NB4 (cell line): ENCODE data around the gene CADM1.

Experiments used
- DNase-seq: peaks from one replicate; pipeline ENCODE4 v3.0.0; 2010; ENCODE audit warnings: low read depth
- H3K4me3 ChIP-seq: one replicate; pipeline ENCODE4 v1.5.1; 2011; ENCODE audit warnings: mild to moderate bottlenecking, low read depth, low read length, moderate library complexity
- CTCF ChIP-seq: IDR thresholded peaks from one replicate; pipeline ENCODE4 v1.5.1; 2012; ENCODE audit warnings: low read depth, low read length
- MYC ChIP-seq: IDR thresholded peaks from 2 replicates; pipeline ENCODE4 v1.6.1; 2011; ENCODE audit warnings: low read depth, low read length
- POLR2A ChIP-seq: IDR thresholded peaks from 2 replicates; pipeline ENCODE4 v1.6.1; 2011; ENCODE audit warnings: mild to moderate bottlenecking; ENCODE audit not compliant: insufficient read length; ENCODE audit errors: extremely low read depth
- TF ChIP-seq, protein P1 (sequence below): IDR thresholded peaks from 2 replicates; pipeline ENCODE4 v1.6.1; 2011; ENCODE audit warnings: low read depth, low read length

Gene CADM1

DNA sequence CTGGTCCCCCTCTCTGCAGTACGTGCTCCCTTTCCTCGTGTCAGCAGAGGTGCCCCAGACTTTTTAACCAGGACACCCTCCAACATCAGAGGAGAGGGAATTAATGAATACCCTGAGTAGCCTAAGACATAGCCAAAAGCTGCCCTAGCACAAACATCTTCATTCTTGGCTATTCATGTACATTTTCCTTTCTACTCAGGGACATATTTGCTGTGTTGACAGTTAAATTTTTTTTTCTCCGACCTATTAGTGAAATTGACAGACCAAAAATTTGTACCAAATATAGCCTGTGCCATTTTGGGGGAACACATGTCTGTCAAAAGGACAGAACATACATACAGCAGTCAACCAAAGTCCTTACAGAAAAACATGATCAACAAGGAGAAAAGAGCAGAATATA is 33.3 kb downstream of the CADM1 start:
- no peak overlapping the region for H3K4me3 ChIP-seq

DNA sequence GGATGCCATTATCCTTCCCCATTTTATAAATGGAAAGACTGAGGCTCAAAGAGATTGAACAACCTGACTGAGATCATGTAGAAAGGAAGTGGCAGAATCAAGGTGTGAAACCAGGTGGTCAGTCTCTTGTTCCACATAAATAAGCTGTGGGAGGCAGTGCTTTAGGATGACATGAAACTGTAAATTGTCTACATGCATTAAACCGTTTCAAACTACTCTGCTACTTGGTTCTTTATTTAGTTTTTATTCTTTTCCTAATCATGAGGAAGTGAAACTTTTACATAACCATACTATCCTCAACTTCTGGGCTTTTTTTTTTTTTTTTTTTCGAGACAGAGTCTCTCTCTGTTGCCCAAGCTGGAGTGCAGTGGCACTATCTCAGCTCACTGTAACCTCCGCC is 34.9 kb downstream of the CADM1 start:
- H3K4me3 ChIP-seq: no peak overlapping the region
- no peak for DNase-seq
- no peak for TF ChIP-seq MYC
- TF ChIP-seq POLR2A: no peak
- no peak for TF ChIP-seq CTCF
- TF ChIP-seq, protein P1, sequence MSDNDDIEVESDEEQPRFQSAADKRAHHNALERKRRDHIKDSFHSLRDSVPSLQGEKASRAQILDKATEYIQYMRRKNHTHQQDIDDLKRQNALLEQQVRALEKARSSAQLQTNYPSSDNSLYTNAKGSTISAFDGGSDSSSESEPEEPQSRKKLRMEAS: no peak

More for the DNA sequence above, 33.3 kb downstream of the CADM1 start:
- no peak for DNase-seq
- no peak for TF ChIP-seq POLR2A
- TF ChIP-seq CTCF: no peak
- no peak for TF ChIP-seq MYC
- TF ChIP-seq, protein P1: no peak

DNA sequence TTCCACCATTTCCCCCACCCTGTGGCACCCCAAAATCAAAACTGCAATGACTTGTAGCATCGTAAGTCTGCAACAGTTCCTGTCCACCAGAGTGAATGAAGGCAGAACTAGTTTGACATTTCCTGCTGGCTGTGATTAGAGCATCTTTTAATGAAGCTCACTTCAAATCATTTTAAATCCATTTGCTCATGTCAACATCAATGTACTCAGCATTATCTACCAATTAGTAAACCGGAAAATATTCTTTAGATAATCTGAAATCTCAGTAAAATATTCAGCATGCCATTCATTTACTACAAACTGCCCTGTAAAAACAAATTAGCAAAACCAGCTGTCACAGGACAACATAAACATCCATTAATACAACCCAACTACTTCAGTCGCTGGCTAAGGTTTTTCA is 38.1 kb downstream of the CADM1 start:
- H3K4me3 ChIP-seq: no peak overlapping the region
- TF ChIP-seq, protein P1: no peak
- no peak for TF ChIP-seq CTCF
- TF ChIP-seq MYC: no peak
- no peak for TF ChIP-seq POLR2A

DNA sequence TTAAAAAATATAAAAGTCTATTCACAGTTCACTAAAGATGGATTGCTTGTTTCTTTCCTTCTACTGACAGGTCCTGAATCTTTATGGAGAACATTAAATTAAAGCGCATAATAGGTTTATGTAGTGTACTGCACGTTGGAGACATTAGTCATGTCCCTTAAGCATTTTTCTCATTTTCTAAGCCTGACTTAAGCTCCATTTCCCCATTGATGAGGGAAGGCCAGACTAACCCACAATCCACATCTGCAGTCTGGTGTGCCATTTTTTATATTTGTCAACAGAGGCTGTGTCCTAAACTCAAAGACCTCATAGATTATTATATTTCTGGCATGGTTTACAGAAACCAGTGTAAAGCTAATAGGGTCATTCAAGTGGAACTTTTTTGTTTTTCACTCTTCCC is 39.9 kb downstream of the CADM1 start:
- no peak overlapping the region for H3K4me3 ChIP-seq
- no peak for DNase-seq
- no peak for TF ChIP-seq CTCF

More for the DNA sequence above, 38.1 kb downstream of the CADM1 start:
- DNase-seq: no peak

- no peak overlapping the region for H3K4me3 ChIP-seq
- TF ChIP-seq MYC (no peak), CTCF (no peak), POLR2A (no peak)
- TF ChIP-seq, protein P1: no peak
- no peak for DNase-seq
Measured at GRCh38 chr11:115463606-115464005, 40.6 kb downstream of the CADM1 start.

GRCh38 chr11:115462757-115463156 is 41.5 kb downstream of the CADM1 start:
- DNase-seq: no peak
- H3K4me3 ChIP-seq: no peak overlapping the region
- TF ChIP-seq CTCF (no peak), POLR2A (no peak), MYC (no peak)
- TF ChIP-seq, protein P1: no peak
